Osteoblast (primary cell): ENCODE results near the gene SVOPL. TPM values are rescaled to one million over a fixed set of nuclear protein-coding genes. Genes with fewer than 3 reads are reported as not detected.

Source experiments
- DNase-seq: peaks from one replicate; pipeline ENCODE4 v3.0.0; 2011; ENCODE audit warnings: low spot score, mixed read lengths; ENCODE audit not compliant: insufficient read length; ENCODE audit errors: missing footprints
- H2AFZ ChIP-seq: 2 replicates; pipeline ENCODE4 v1.6.0; 2011; ENCODE audit warnings: mild to moderate bottlenecking, low read length
- H3K27ac ChIP-seq: 2 replicates; pipeline ENCODE4 v1.5.1; 2011; ENCODE audit warnings: mild to moderate bottlenecking, low read depth, low read length, moderate library complexity
- H3K27me3 ChIP-seq: 2 replicates; pipeline ENCODE4 v1.6.0; 2012; ENCODE audit warnings: mild to moderate bottlenecking, control low read depth, inconsistent platforms, low read length, moderate library complexity; ENCODE audit not compliant: insufficient read depth
- H3K36me3 ChIP-seq: 2 replicates; pipeline ENCODE4 v1.5.1; 2011; ENCODE audit warnings: mild to moderate bottlenecking, low read length, control low read depth, moderate library complexity; ENCODE audit not compliant: insufficient read depth
- H3K4me1 ChIP-seq: 2 replicates; pipeline ENCODE4 v1.5.1; 2011; ENCODE audit warnings: mild to moderate bottlenecking, low read length, control low read depth, moderate library complexity; ENCODE audit not compliant: insufficient read depth
- H3K4me2 ChIP-seq: 2 replicates; pipeline ENCODE4 v1.6.0; 2011; ENCODE audit warnings: mild to moderate bottlenecking, low read length; ENCODE audit not compliant: insufficient read depth
- H3K4me3 ChIP-seq: fragments of 200-600 bp; sonication (generic); 3 replicates; pipeline ENCODE4 v1.5.1; 2012; ENCODE audit warnings: mild to moderate bottlenecking, low read length, inconsistent platforms; ENCODE audit not compliant: insufficient read depth
- H3K79me2 ChIP-seq: 2 replicates; pipeline ENCODE4 v1.6.0; 2012; ENCODE audit warnings: mild to moderate bottlenecking, low read length, control low read depth, inconsistent platforms; ENCODE audit not compliant: insufficient read depth
- H3K9me3 ChIP-seq: 2 replicates; pipeline ENCODE4 v1.5.1; 2011; ENCODE audit warnings: low read depth, low read length, control low read depth
- H4K20me1 ChIP-seq: 2 replicates; pipeline ENCODE4 v1.6.0; 2012; ENCODE audit warnings: mild to moderate bottlenecking, low read length, control low read depth; ENCODE audit not compliant: insufficient read depth
- CTCF ChIP-seq: IDR thresholded peaks from 2 replicates; pipeline ENCODE4 v1.5.1; 2011; ENCODE audit warnings: mild to moderate bottlenecking, low read depth, low read length, moderate library complexity; ENCODE audit errors: extremely low read depth
- total RNA-seq: library from RNA; depleted of rRNA; stranded (reverse); fragments of >200 nt; gene quantifications from 2 replicates; pipeline ENCODE4 v1.2.3, GENCODE V29; 2012

SVOPL gene
- total RNA-seq, 1 donor: not detected

DNA sequence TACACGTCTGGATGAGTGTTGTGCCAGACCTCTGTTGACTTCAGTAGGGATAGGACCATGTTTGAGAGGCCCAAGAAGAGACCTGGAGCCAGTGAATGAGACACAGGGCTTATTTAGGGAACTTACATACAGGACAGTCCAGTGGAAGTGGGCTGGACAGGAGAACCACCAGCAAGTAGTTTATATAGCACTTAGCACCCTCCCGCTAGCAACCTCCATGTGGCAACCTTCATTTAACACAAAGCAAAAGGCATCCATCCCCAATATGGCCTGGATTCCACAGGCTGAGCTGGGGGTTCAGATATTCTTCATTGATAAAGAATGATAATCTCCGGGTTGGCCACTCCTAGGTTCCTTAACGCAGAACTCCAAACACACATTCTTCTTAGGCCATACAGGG lies 147.4 kb downstream of the SVOPL start:
- H3K36me3 ChIP-seq: peaks cover 43% of the 10 kb centered on the region
- no peak for DNase-seq

GRCh38 chr7:138551102-138551501 lies 150.1 kb downstream of the SVOPL start:
- no peak overlapping the region for H2AFZ ChIP-seq
- H4K20me1 ChIP-seq: no peaks in the 10 kb centered on the region
- no peaks in the 10 kb centered on the region for H3K9me3 ChIP-seq
- H3K4me2 ChIP-seq: no peak overlapping the region
- no peaks in the 10 kb centered on the region for H3K79me2 ChIP-seq
- H3K4me1 ChIP-seq: no peaks in the 10 kb centered on the region
- no peaks in the 10 kb centered on the region for H3K27me3 ChIP-seq
- H3K27ac ChIP-seq: no peak overlapping the region
- H3K4me3 ChIP-seq: no peak overlapping the region
- no peak for TF ChIP-seq CTCF
- H3K36me3 ChIP-seq: peaks cover 25% of the 10 kb centered on the region
- no peak for DNase-seq

More for the DNA sequence above, 147.4 kb downstream of the SVOPL start:
- no peaks in the 10 kb centered on the region for H3K27me3 ChIP-seq
- no peaks in the 10 kb centered on the region for H3K4me1 ChIP-seq
- H2AFZ ChIP-seq: no peak overlapping the region
- H4K20me1 ChIP-seq: no peaks in the 10 kb centered on the region
- no peak overlapping the region for H3K4me2 ChIP-seq
- no peak for TF ChIP-seq CTCF
- no peak overlapping the region for H3K27ac ChIP-seq
- H3K9me3 ChIP-seq: peaks cover 17% of the 10 kb centered on the region
- no peak overlapping the region for H3K4me3 ChIP-seq
- H3K79me2 ChIP-seq: no peaks in the 10 kb centered on the region

- Histone ChIP-seq H3K4me2 (no peak overlapping the region), H3K79me2 (no peaks in the 10 kb centered on the region), H3K36me3 (peaks cover 25% of the 10 kb centered on the region)
Observed at GRCh38 chr7:138550337-138550736, 150.8 kb downstream of the SVOPL start.

DNA sequence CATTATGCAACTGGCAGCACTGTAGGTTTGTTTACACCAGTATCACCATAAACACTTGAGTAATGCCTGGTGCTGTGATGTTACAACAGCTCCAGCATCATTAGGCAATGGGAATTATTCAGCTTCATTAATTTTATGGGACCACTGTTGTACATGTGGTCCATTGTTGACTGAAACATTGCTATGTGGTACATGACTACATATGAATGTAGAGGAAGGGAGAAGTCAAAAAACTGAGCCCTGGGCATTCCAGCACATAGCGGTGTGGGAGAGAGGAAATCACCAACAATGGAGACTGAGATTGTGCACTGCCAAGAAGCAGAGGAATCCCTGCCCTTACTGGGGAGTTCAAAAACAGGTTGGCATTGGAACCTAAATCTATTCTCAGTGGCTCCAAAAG lies 152.1 kb downstream of the SVOPL start:
- no peak for TF ChIP-seq CTCF
- DNase-seq: no peak
- Histone ChIP-seq H4K20me1 (no peaks in the 10 kb centered on the region), H3K27ac (no peak overlapping the region), H2AFZ (no peak overlapping the region), H3K36me3 (peaks cover 16% of the 10 kb centered on the region), H3K4me3 (no peak overlapping the region), H3K9me3 (no peaks in the 10 kb centered on the region), H3K27me3 (no peaks in the 10 kb centered on the region), H3K79me2 (no peaks in the 10 kb centered on the region), H3K4me2 (no peak overlapping the region), H3K4me1 (no peaks in the 10 kb centered on the region)

More at GRCh38 chr7:138550337-138550736, 150.8 kb downstream of the SVOPL start:
- Histone ChIP-seq H2AFZ (no peak overlapping the region), H3K27me3 (no peaks in the 10 kb centered on the region), H3K27ac (no peak overlapping the region), H4K20me1 (no peaks in the 10 kb centered on the region), H3K4me1 (no peaks in the 10 kb centered on the region), H3K9me3 (no peaks in the 10 kb centered on the region), H3K4me3 (no peak overlapping the region)
- no peak for TF ChIP-seq CTCF
- DNase-seq: no peak
